H9 (cell line): ENCODE data around the gene RFX4. TPM values are rescaled to one million over a fixed set of nuclear protein-coding genes. Genes with fewer than 3 reads are reported as not detected.

Experiments
- DNase-seq: peaks from one replicate; pipeline ENCODE4 v3.0.0-alpha.2; 2017
- H2AFZ ChIP-seq: one replicate; pipeline ENCODE4 v1.6.1; 2013; ENCODE audit warnings: mild to moderate bottlenecking, low read length, control low read depth, moderate library complexity
- H2AK5ac ChIP-seq: 2 replicates; pipeline ENCODE4 v1.6.1; 2013; ENCODE audit warnings: low read length, control low read depth, mixed read lengths; ENCODE audit not compliant: insufficient read length
- H2BK120ac ChIP-seq: one replicate; pipeline ENCODE4 v1.6.1; 2013; ENCODE audit warnings: low read depth, mild to moderate bottlenecking, low read length, control low read depth, inconsistent platforms; ENCODE audit not compliant: poor library complexity, severe bottlenecking
- H2BK12ac ChIP-seq: 2 replicates; pipeline ENCODE4 v1.6.1; 2013; ENCODE audit warnings: low read length, control low read depth, mixed read lengths, low read depth; ENCODE audit not compliant: insufficient read length
- H2BK15ac ChIP-seq: 2 replicates; pipeline ENCODE4 v1.6.1; 2013; ENCODE audit warnings: low read depth, low read length, control low read depth
- H2BK20ac ChIP-seq: one replicate; pipeline ENCODE4 v1.6.1; 2013; ENCODE audit warnings: low read depth, mild to moderate bottlenecking, low read length, control low read depth, inconsistent platforms; ENCODE audit not compliant: poor library complexity, severe bottlenecking
- H2BK5ac ChIP-seq: 2 replicates; pipeline ENCODE4 v1.6.1; 2013; ENCODE audit warnings: low read length, control low read depth, mixed read lengths; ENCODE audit not compliant: insufficient read length
- H3K14ac ChIP-seq: 2 replicates; pipeline ENCODE4 v1.6.1; 2013; ENCODE audit warnings: low read length, control low read depth; ENCODE audit not compliant: insufficient read depth
- H3K18ac ChIP-seq: 2 replicates; pipeline ENCODE4 v1.6.1; 2013; ENCODE audit warnings: low read depth, mild to moderate bottlenecking, mixed read lengths, low read length, control low read depth; ENCODE audit not compliant: insufficient read length
- H3K23ac ChIP-seq: 2 replicates; pipeline ENCODE4 v1.6.1; 2013; ENCODE audit warnings: low read length, control low read depth, mixed read lengths, low read depth; ENCODE audit not compliant: insufficient read length
- H3K23me2 ChIP-seq: 2 replicates; pipeline ENCODE4 v1.6.1; 2013; ENCODE audit warnings: low read depth, mild to moderate bottlenecking, mixed read lengths, low read length, control low read depth; ENCODE audit not compliant: insufficient read length, poor library complexity, severe bottlenecking
- H3K27ac ChIP-seq: 2 replicates; pipeline ENCODE4 v1.5.1; 2013; ENCODE audit warnings: low read length, control low read depth, mixed read lengths, low read depth; ENCODE audit not compliant: insufficient read length
- H3K27me3 ChIP-seq: 2 replicates; pipeline ENCODE4 v1.6.1; 2013; ENCODE audit warnings: low read length, control low read depth, inconsistent platforms; ENCODE audit not compliant: insufficient read depth
- H3K4ac ChIP-seq: 2 replicates; pipeline ENCODE4 v1.6.1; 2013; ENCODE audit warnings: low read depth, mild to moderate bottlenecking, control low read depth, inconsistent platforms, low read length, moderate library complexity
- H3K4me1 ChIP-seq: 2 replicates; pipeline ENCODE4 v1.6.1; 2013; ENCODE audit warnings: low read length, control low read depth, inconsistent platforms; ENCODE audit not compliant: insufficient read depth
- H3K4me2 ChIP-seq: 2 replicates; pipeline ENCODE4 v1.6.1; 2013; ENCODE audit warnings: low read length, control low read depth, mixed read lengths; ENCODE audit not compliant: insufficient read length, insufficient read depth
- H3K56ac ChIP-seq: 2 replicates; pipeline ENCODE4 v1.6.1; 2013; ENCODE audit warnings: low read depth, mild to moderate bottlenecking, mixed read lengths, low read length, control low read depth; ENCODE audit not compliant: insufficient read length
- H3K79me1 ChIP-seq: 2 replicates; pipeline ENCODE4 v1.6.1; 2013; ENCODE audit warnings: low read depth, mild to moderate bottlenecking, moderate library complexity, low read length, control low read depth, inconsistent platforms; ENCODE audit not compliant: insufficient read depth, poor library complexity, severe bottlenecking
- H3K79me2 ChIP-seq: 2 replicates; pipeline ENCODE4 v1.6.1; 2013; ENCODE audit warnings: low read length, control low read depth, inconsistent platforms; ENCODE audit not compliant: insufficient read depth
- H3K9ac ChIP-seq: 2 replicates; pipeline ENCODE4 v1.6.1; 2013; ENCODE audit warnings: low read length, control low read depth, mixed read lengths; ENCODE audit not compliant: insufficient read length; ENCODE audit errors: extremely low read depth
- H3K9me3 ChIP-seq: one replicate; pipeline ENCODE4 v1.6.1; 2013; ENCODE audit warnings: low read depth, low read length, inconsistent platforms; ENCODE audit not compliant: control insufficient read depth
- H3T11ph ChIP-seq: one replicate; pipeline ENCODE4 v1.6.1; 2013; ENCODE audit warnings: mild to moderate bottlenecking, low read length, control low read depth, inconsistent platforms
- H4K20me1 ChIP-seq: one replicate; pipeline ENCODE4 v1.6.1; 2013; ENCODE audit not compliant: control insufficient read depth, insufficient read length, insufficient read depth
- H4K5ac ChIP-seq: 2 replicates; pipeline ENCODE4 v1.6.1; 2013; ENCODE audit warnings: low read depth, mild to moderate bottlenecking, mixed read lengths, low read length, control low read depth; ENCODE audit not compliant: insufficient read length
- H4K8ac ChIP-seq: replicated peaks from 2 replicates; pipeline ENCODE4 v1.6.1; 2013; ENCODE audit warnings: low read length, control low read depth, mixed read lengths, low read depth; ENCODE audit not compliant: insufficient read length
- H4K91ac ChIP-seq: 2 replicates; pipeline ENCODE4 v1.6.1; 2013; ENCODE audit warnings: low read depth, mild to moderate bottlenecking, moderate library complexity, mixed read lengths, low read length, control low read depth; ENCODE audit not compliant: insufficient read length
- H3K27ac Mint-ChIP-seq, 3 experiments: 2 replicates in 2 of 3; 3 replicates in 1 of 3; pipeline ENCODE4 v1.8.0; 2020 to 2021; ENCODE audit warnings: mixed read lengths in 3 of 3, mild to moderate bottlenecking in 1 of 3, moderate library complexity in 1 of 3
- H3K27me3 Mint-ChIP-seq: 2 replicates; pipeline ENCODE4 v1.8.0; 2021; ENCODE audit warnings: low read depth, mild to moderate bottlenecking, moderate library complexity, mixed read lengths
- H3K36me3 Mint-ChIP-seq, 3 experiments: 2 replicates in 2 of 3; 3 replicates in 1 of 3; pipeline ENCODE4 v1.8.0; 2020 to 2021; ENCODE audit warnings: low read depth in 3 of 3, mixed read lengths in 3 of 3; ENCODE audit not compliant: insufficient read depth in 1 of 3
- H3K4me1 Mint-ChIP-seq, 2 experiments: 2 replicates each; pipeline ENCODE4 v1.8.0; 2020; ENCODE audit warnings: mixed read lengths in 2 of 2
- H3K4me3 Mint-ChIP-seq, 2 experiments: 2 replicates in 1 of 2; 3 replicates in 1 of 2; pipeline ENCODE4 v1.8.0; 2020 to 2021; ENCODE audit warnings: mild to moderate bottlenecking in 2 of 2, mixed read lengths in 2 of 2, moderate library complexity in 1 of 2
- H3K9me3 Mint-ChIP-seq, 2 experiments: 2 replicates in 1 of 2; 3 replicates in 1 of 2; pipeline ENCODE4 v1.8.0; 2020; ENCODE audit warnings: mild to moderate bottlenecking in 2 of 2, mixed read lengths in 2 of 2, moderate library complexity in 1 of 2
- CTCF ChIP-seq: fragments of 200-600 bp; sonication (generic); conservative IDR thresholded peaks from 3 replicates; pipeline ENCODE4 v1.8.0; 2021; ENCODE audit warnings: antibody characterized with exemption, mild to moderate bottlenecking
- WGBS: extraction: QIAGEN DNeasy Blood & Tissue Kit; methylation state at CpG from one replicate; pipeline ENCODE4 v1.1.7; 2013; ENCODE audit warnings: missing lambda C conversion rate, low lambda C conversion rate, mixed read lengths; ENCODE audit not compliant: insufficient read length; ENCODE audit errors: extremely low coverage; 5-methylcytosine and 5-hydroxymethylcytosine counted together
- total RNA-seq: library from RNA; stranded (reverse); gene quantifications from 2 replicates; pipeline ENCODE4 v1.2.1, GENCODE V29; 2021

Gene RFX4
- total RNA-seq, 1 experiment from 2014 or later, result 0.57 TPM

GRCh38 chr12:106682594-106683234, 99.9 kb downstream of the RFX4 start:
- Histone ChIP-seq H2AFZ (no peak overlapping the region), H2AK5ac (no peak overlapping the region), H2BK20ac (no peak overlapping the region), H4K5ac (no peak overlapping the region), H2BK120ac (no peak overlapping the region), H4K91ac (no peak overlapping the region), H4K8ac (no peak overlapping the region), H3K4ac (no peak overlapping the region), H3K56ac (no peak overlapping the region), H2BK15ac (no peak overlapping the region), H3K4me1 (peaks cover 12% of the 10 kb centered on the region), H3T11ph (no peak overlapping the region), H2BK5ac (no peak overlapping the region), H3K23me2 (no peaks in the 10 kb centered on the region), H3K18ac (no peak overlapping the region), H2BK12ac (no peak overlapping the region), H3K79me2 (no peaks in the 10 kb centered on the region), H3K4me2 (no peak overlapping the region), H3K27me3 (no peaks in the 10 kb centered on the region), H4K20me1 (no peaks in the 10 kb centered on the region), H3K9me3 (no peaks in the 10 kb centered on the region), H3K27ac (no peak overlapping the region), H3K9ac (no peak overlapping the region), H3K79me1 (no peaks in the 10 kb centered on the region), H3K23ac (no peak overlapping the region), H3K14ac (no peak overlapping the region)
- Mint-ChIP-seq H3K4me1 (peaks cover 23 to 31% of the 10 kb centered on the region in 2 experiments), H3K36me3 (no peaks in the 10 kb centered on the region), H3K4me3 (no peak overlapping the region), H3K27me3 (peaks cover 2% of the 10 kb centered on the region), H3K27ac (no peak overlapping the region), H3K9me3 (no peaks in the 10 kb centered on the region)
- DNase-seq, result no peak
- peak; percentile 36; the same call in 1 of the 3 replicates for TF ChIP-seq CTCF
- no CpG with 5 or more reads among the region's 4 CpGs for WGBS
